AG04450 (cell line): ENCODE results near the gene PDE10A. TPM values are rescaled to one million over a fixed set of nuclear protein-coding genes. Genes with fewer than 3 reads are reported as not detected.

ENCODE experiments used
- CTCF ChIA-PET: fragments of 300-600, 350-600 bp; formaldehyde crosslinking; extraction: SDS; loops from one replicate; lab custom pipeline; 2022; ENCODE audit warnings: antibody characterized with exemption, inconsistent platforms; lab: Charles Lee
- POLR2A ChIA-PET: fragments of 350-600 bp; formaldehyde crosslinking; extraction: SDS; loops from one replicate; lab custom pipeline; 2021; ENCODE audit warnings: antibody characterized with exemption, inconsistent platforms; lab: Yijun Ruan, JAX
- DNase-seq: peaks from one replicate; pipeline ENCODE4 v3.0.0-alpha.2; 2011; ENCODE audit warnings: low read depth, low spot score
- H3K27ac ChIP-seq: one replicate; pipeline ENCODE4 v1.5.1; 2012; ENCODE audit warnings: low read depth, low read length, control low read depth
- H3K27me3 ChIP-seq: one replicate; pipeline ENCODE4 v1.6.0; 2012; ENCODE audit warnings: low read length; ENCODE audit not compliant: control insufficient read depth, insufficient read depth
- H3K4me3 ChIP-seq: 2 replicates; pipeline ENCODE4 v1.5.1; 2011; ENCODE audit warnings: mild to moderate bottlenecking, low read depth, low read length, control low read depth
- H3K9me3 ChIP-seq: 2 replicates; pipeline ENCODE4 v1.5.1; 2012; ENCODE audit warnings: low read length; ENCODE audit not compliant: control insufficient read depth, insufficient read depth
- CTCF ChIP-seq: IDR thresholded peaks from 2 replicates; pipeline ENCODE4 v1.5.1; 2011; ENCODE audit warnings: low read depth, low read length, control low read depth, inconsistent platforms
- polyA plus RNA-seq: library from polyadenylated mRNA; depleted of rRNA; stranded (reverse); fragments of >200 nt; gene quantifications from 2 replicates; pipeline ENCODE4 v1.2.3, GENCODE V29; 2011

The PDE10A gene
- polyA plus RNA-seq, 1 experiment, result 7.8 TPM

GRCh38 chr6:165664559-165665383, 1.7 kb upstream of the PDE10A start:
- no peaks in the 10 kb centered on the region; the same call in 1 of the 2 replicates for H3K9me3 ChIP-seq
- peaks cover 43% of the 10 kb centered on the region for H3K27me3 ChIP-seq
- CTCF ChIA-PET, result interaction anchor here (1.5 kb wide), 1 partner anchor 61 kb away, joined by 3 read pairs; no protein-coding TSS in a partner anchor
- TF ChIP-seq CTCF, result no peak
- no peak overlapping the region for H3K4me3 ChIP-seq
- POLR2A ChIA-PET, result no interaction called here
- no peak for DNase-seq
- H3K27ac ChIP-seq, result no peak overlapping the region

- TF ChIP-seq CTCF, result no peak
- Histone ChIP-seq H3K27ac (no peak overlapping the region), H3K4me3 (peak overlapping the region; percentile 17; the same call in 1 of the 2 replicates), H3K27me3 (peaks cover 43% of the 10 kb centered on the region), H3K9me3 (no peaks in the 10 kb centered on the region; the same call in 1 of the 2 replicates)
- no peak for DNase-seq
- ChIA-PET CTCF (no interaction called here), POLR2A (no interaction called here)
Measured at GRCh38 chr6:165663736-165664558, 906 bp upstream of the PDE10A start.

- peaks cover 43% of the 10 kb centered on the region for H3K27me3 ChIP-seq
- CTCF ChIA-PET, result no interaction called here
- H3K27ac ChIP-seq, result no peak overlapping the region
- H3K4me3 ChIP-seq, result no peak overlapping the region
- no peak for TF ChIP-seq CTCF
- no peak for DNase-seq
- POLR2A ChIA-PET, result no interaction called here
- no peaks in the 10 kb centered on the region; the same call in 1 of the 2 replicates for H3K9me3 ChIP-seq
Measured at GRCh38 chr6:165663377-165663735, 315 bp upstream of the PDE10A start.

GRCh38 chr6:165662041-165662748, 846 bp downstream of the PDE10A start:
- no peak for DNase-seq
- CTCF ChIA-PET, result no interaction called here
- no peak for TF ChIP-seq CTCF
- Histone ChIP-seq H3K27ac (no peak overlapping the region), H3K4me3 (peak overlapping the region; percentile 27; the same call in 1 of the 2 replicates), H3K27me3 (peaks cover 43% of the 10 kb centered on the region), H3K9me3 (no peaks in the 10 kb centered on the region; the same call in 1 of the 2 replicates)
- POLR2A ChIA-PET, result no interaction called here
